SK-N-SH (cell line): ENCODE measurements around the gene SHPK. TPM values are rescaled to one million over a fixed set of nuclear protein-coding genes. Genes with fewer than 3 reads are reported as not detected.

ENCODE experiments used
- CTCF ChIA-PET: fragments of 300-600, 350-600 bp; formaldehyde crosslinking; extraction: SDS; loops from one replicate; lab custom pipeline; 2021; lab: Yijun Ruan, JAX
- POLR2A ChIA-PET: fragments of 350-600 bp; sonication (Branson Sonifier 250); formaldehyde crosslinking; extraction: SDS; loops from one replicate; lab custom pipeline; 2020; ENCODE audit warnings: antibody characterized with exemption, inconsistent platforms; lab: Yijun Ruan, JAX
- DNase-seq: peaks from one replicate; pipeline ENCODE4 v3.0.0; 2012
- H2AFZ ChIP-seq: fragments of 200-600 bp; sonication (generic); 2 replicates; pipeline ENCODE4 v1.8.1; 2016; ENCODE audit warnings: antibody characterized with exemption, mild to moderate bottlenecking, low read depth
- H3F3A ChIP-seq: fragments of 200-600 bp; sonication (generic); replicated peaks from 2 replicates; pipeline ENCODE3; 2016; ENCODE audit warnings: antibody characterized with exemption, mild to moderate bottlenecking; ENCODE audit not compliant: insufficient read depth
- H3K27ac ChIP-seq, 2 experiments: fragments of 200-500 bp in 1 of 2; fragments of 200-600 bp in 1 of 2; sonication (Bioruptor generic) in 1 of 2; sonication (generic), shearing (Covaris generic) in 1 of 2; 2 replicates each; pipeline versions ENCODE4 v1.5.1 to v1.6.1; 2014 to 2016; ENCODE audit warnings: low read depth in 2 of 2, inconsistent platforms in 1 of 2, low read length in 1 of 2, mild to moderate bottlenecking in 1 of 2, mixed read lengths in 1 of 2
- H3K27me3 ChIP-seq: fragments of 200-600 bp; sonication (generic), shearing (Covaris generic); 2 replicates; pipeline ENCODE4 v1.6.1; 2016; ENCODE audit warnings: mixed run types; ENCODE audit not compliant: insufficient read depth
- H3K36me3 ChIP-seq, 2 experiments: fragments of 200-500 bp in 1 of 2; fragments of 200-600 bp in 1 of 2; sonication (Bioruptor generic) in 1 of 2; sonication (generic) in 1 of 2; replicated peaks in 1 of 2; 2 replicates each; pipeline versions ENCODE3 to v1.5.1; 2014 to 2016; ENCODE audit warnings: low read length in 1 of 2, mild to moderate bottlenecking in 1 of 2; ENCODE audit not compliant: insufficient read depth in 2 of 2, control insufficient read depth in 1 of 2
- H3K4me1 ChIP-seq, 2 experiments: fragments of 200-500 bp in 1 of 2; fragments of 200-600 bp in 1 of 2; sonication (Bioruptor generic) in 1 of 2; sonication (generic), shearing (Covaris generic) in 1 of 2; 2 replicates each; pipeline versions ENCODE4 v1.5.1 to v1.6.1; 2014 to 2016; ENCODE audit warnings: low read depth in 1 of 2, low read length in 1 of 2, mixed run types in 1 of 2; ENCODE audit not compliant: insufficient read depth in 2 of 2, control insufficient read depth in 1 of 2
- H3K4me2 ChIP-seq: fragments of 200-600 bp; sonication (generic), shearing (Covaris generic); 2 replicates; pipeline ENCODE4 v1.6.1; 2017; ENCODE audit warnings: mixed run types
- H3K4me3 ChIP-seq, 2 experiments: fragments of 200-500 bp in 1 of 2; fragments of 200-600 bp in 1 of 2; sonication (Bioruptor generic) in 1 of 2; sonication (generic), shearing (Covaris generic) in 1 of 2; 2 replicates each; pipeline versions ENCODE4 v1.5.1 to v1.8.1; 2014 to 2016; ENCODE audit warnings: low read depth in 2 of 2, inconsistent platforms in 1 of 2, low read length in 1 of 2, mild to moderate bottlenecking in 1 of 2, mixed read lengths in 1 of 2, moderate library complexity in 1 of 2
- H3K79me2 ChIP-seq: fragments of 200-600 bp; sonication (generic); 2 replicates; pipeline ENCODE4 v1.8.1; 2017; ENCODE audit warnings: mild to moderate bottlenecking; ENCODE audit not compliant: insufficient read depth
- H3K9ac ChIP-seq: fragments of 200-600 bp; sonication (generic); 2 replicates; pipeline ENCODE4 v1.6.1; 2017; ENCODE audit warnings: mixed run types
- H3K9me2 ChIP-seq: fragments of 200-600 bp; sonication (generic); 2 replicates; pipeline ENCODE4 v1.6.1; 2017; ENCODE audit warnings: mixed run types
- H3K9me3 ChIP-seq: fragments of 200-600 bp; sonication (generic); 2 replicates; pipeline ENCODE4 v1.6.1; 2017; ENCODE audit warnings: mixed run types, mild to moderate bottlenecking, moderate library complexity
- H4K20me1 ChIP-seq: fragments of 200-600 bp; sonication (generic); 2 replicates; pipeline ENCODE4 v1.6.1; 2017; ENCODE audit warnings: mild to moderate bottlenecking, mixed run types; ENCODE audit not compliant: insufficient read depth
- ELF1 ChIP-seq: IDR thresholded peaks from 2 replicates; pipeline ENCODE4 v1.4.0; 2012
- EP300 ChIP-seq, 2 experiments: IDR thresholded peaks; 2 replicates each; pipeline versions ENCODE4 v1.4.0 to v1.6.1; 2012; ENCODE audit warnings: borderline replicate concordance in 1 of 2, low read depth in 1 of 2, low read length in 1 of 2
- GABPA ChIP-seq: IDR thresholded peaks from 2 replicates; pipeline ENCODE4 v1.4.0; 2012; ENCODE audit warnings: low read depth, mild to moderate bottlenecking
- GATA2 ChIP-seq: sonication (generic); formaldehyde crosslinking; IDR thresholded peaks from 2 replicates; pipeline ENCODE4 v1.5.0; 2020; ENCODE audit warnings: mild to moderate bottlenecking, missing genetic modification reagents
- JUND ChIP-seq: IDR thresholded peaks from 2 replicates; pipeline ENCODE4 v1.4.0; 2012
- MEF2A ChIP-seq: IDR thresholded peaks from 2 replicates; pipeline ENCODE4 v1.4.0; 2012; ENCODE audit warnings: low read depth, borderline replicate concordance
- NRF1 ChIP-seq: IDR thresholded peaks from 2 replicates; pipeline ENCODE4 v1.6.1; 2012; ENCODE audit warnings: low read depth, mild to moderate bottlenecking, low read length
- POLR2AphosphoS5 ChIP-seq: IDR thresholded peaks from 2 replicates; pipeline ENCODE4 v1.6.1; 2012; ENCODE audit warnings: low read depth, low read length
- RCOR1 ChIP-seq: fragments of 150-350 bp; IDR thresholded peaks from 2 replicates; pipeline ENCODE4 v1.6.1; 2017; ENCODE audit warnings: antibody characterized with exemption, low read length
- RXRA ChIP-seq: IDR thresholded peaks from 2 replicates; pipeline ENCODE4 v1.4.0; 2012; ENCODE audit warnings: low read depth, mild to moderate bottlenecking, borderline replicate concordance
- SIN3A ChIP-seq: IDR thresholded peaks from 2 replicates; pipeline ENCODE4 v1.6.1; 2012; ENCODE audit warnings: low read depth, mild to moderate bottlenecking, low read length, moderate library complexity, borderline replicate concordance
- TEAD4 ChIP-seq: IDR thresholded peaks from 2 replicates; pipeline ENCODE4 v1.4.0; 2012; ENCODE audit warnings: mild to moderate bottlenecking, borderline replicate concordance; ENCODE audit not compliant: insufficient read depth
- USF2 ChIP-seq: fragments of 150-350 bp; IDR thresholded peaks from 2 replicates; pipeline ENCODE4 v1.6.1; 2017; ENCODE audit warnings: antibody characterized with exemption, low read length, low read depth, borderline replicate concordance
- ZBTB33 ChIP-seq: IDR thresholded peaks from 2 replicates; pipeline ENCODE4 v1.4.0; 2012; ENCODE audit warnings: low read depth, borderline replicate concordance
- WGBS: methylation state at CpG from one replicate; pipeline ENCODE4 v1.1.6; 2017; ENCODE audit warnings: low lambda C conversion rate; 5-methylcytosine and 5-hydroxymethylcytosine counted together
- polyA plus RNA-seq, 3 experiments: library from polyadenylated mRNA; depleted of rRNA; stranded (reverse); fragments of >200 nt; gene quantifications; 2 replicates each; pipeline ENCODE4 v1.2.3, GENCODE V29; 2012
- TF ChIP-seq, protein P1 (sequence below): fragments of 200-600 bp; sonication (generic); IDR thresholded peaks from 2 replicates; pipeline ENCODE4 v1.6.1; 2017; ENCODE audit warnings: antibody characterized with exemption, mild to moderate bottlenecking, moderate library complexity
- TF ChIP-seq, protein P2 (sequence below): IDR thresholded peaks from 2 replicates; pipeline ENCODE4 v1.4.0; 2012; ENCODE audit warnings: low read depth
- TF ChIP-seq, protein P3 (sequence below): IDR thresholded peaks from 2 replicates; pipeline ENCODE4 v1.4.0; 2012; ENCODE audit warnings: low read depth, borderline replicate concordance

SHPK gene
- polyA plus RNA-seq, 1 of the 3 experiments (the other 2 are of a cell fraction): 9.0 TPM

GRCh38 chr17:3645310-3645709 is 9.3 kb upstream of the SHPK start:
- no peak overlapping the region for H3K4me2 ChIP-seq
- no peak overlapping the region for H3K9ac ChIP-seq
- H3K27ac ChIP-seq: no peak overlapping the region
- H3K27me3 ChIP-seq: no peaks in the 10 kb centered on the region
- no peak overlapping the region for H3K4me3 ChIP-seq
- H3K4me1 ChIP-seq: no peaks in the 10 kb centered on the region
- WGBS: 59% methylated on average over 4 of the region's 5 CpGs
- no peak for DNase-seq
- no peaks in the 10 kb centered on the region for H3K9me2 ChIP-seq
- H4K20me1 ChIP-seq: no peaks in the 10 kb centered on the region
- no peaks in the 10 kb centered on the region for H3F3A ChIP-seq
- H3K36me3 ChIP-seq: peaks cover 0 to 8% of the 10 kb centered on the region in 2 experiments
- H3K9me3 ChIP-seq: no peaks in the 10 kb centered on the region
- no peaks in the 10 kb centered on the region for H3K79me2 ChIP-seq
- H2AFZ ChIP-seq: no peak overlapping the region
- TF ChIP-seq ELF1: no peak
- no peak for TF ChIP-seq TEAD4
- no peak for TF ChIP-seq GATA2 (CRISPR knock-in tag)
- TF ChIP-seq JUND: no peak
- TF ChIP-seq SIN3A: no peak
- TF ChIP-seq MEF2A: no peak
- TF ChIP-seq RXRA: no peak
- no peak for TF ChIP-seq POLR2AphosphoS5
- TF ChIP-seq USF2: no peak
- POLR2A ChIA-PET: no interaction called here
- CTCF ChIA-PET: interaction anchor here (1.2 to 1.3 kb wide), 2 partner anchors 43 to 597 kb away, joined by 4 to 6 read pairs; no protein-coding TSS in a partner anchor

DNA sequence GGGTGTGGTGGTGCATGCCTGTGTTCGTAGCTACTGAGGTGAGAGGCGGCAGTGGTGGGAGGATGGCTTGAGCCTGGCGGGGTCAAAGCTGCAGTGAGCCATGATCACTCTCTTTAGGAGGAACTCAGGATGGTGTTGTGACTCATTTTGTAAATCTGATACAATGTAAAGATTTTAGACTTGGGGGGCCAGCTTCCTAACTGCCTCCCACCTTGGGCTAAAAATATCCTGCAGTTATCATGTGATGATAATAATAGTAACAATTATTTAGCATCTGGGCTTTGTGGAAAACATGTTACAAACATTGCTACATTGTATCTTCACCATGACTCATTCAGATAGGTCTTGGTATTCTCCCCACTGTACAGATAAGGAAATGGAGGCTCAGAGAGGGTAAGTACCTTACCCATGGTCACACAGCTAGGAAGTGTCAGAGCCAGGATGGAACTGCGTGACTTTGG is 7.9 kb upstream of the SHPK start:
- no peak overlapping the region for H3K4me2 ChIP-seq
- no peak overlapping the region for H3K4me3 ChIP-seq
- TF ChIP-seq RCOR1: no peak
- no peak for TF ChIP-seq ELF1
- TF ChIP-seq, protein P1, sequence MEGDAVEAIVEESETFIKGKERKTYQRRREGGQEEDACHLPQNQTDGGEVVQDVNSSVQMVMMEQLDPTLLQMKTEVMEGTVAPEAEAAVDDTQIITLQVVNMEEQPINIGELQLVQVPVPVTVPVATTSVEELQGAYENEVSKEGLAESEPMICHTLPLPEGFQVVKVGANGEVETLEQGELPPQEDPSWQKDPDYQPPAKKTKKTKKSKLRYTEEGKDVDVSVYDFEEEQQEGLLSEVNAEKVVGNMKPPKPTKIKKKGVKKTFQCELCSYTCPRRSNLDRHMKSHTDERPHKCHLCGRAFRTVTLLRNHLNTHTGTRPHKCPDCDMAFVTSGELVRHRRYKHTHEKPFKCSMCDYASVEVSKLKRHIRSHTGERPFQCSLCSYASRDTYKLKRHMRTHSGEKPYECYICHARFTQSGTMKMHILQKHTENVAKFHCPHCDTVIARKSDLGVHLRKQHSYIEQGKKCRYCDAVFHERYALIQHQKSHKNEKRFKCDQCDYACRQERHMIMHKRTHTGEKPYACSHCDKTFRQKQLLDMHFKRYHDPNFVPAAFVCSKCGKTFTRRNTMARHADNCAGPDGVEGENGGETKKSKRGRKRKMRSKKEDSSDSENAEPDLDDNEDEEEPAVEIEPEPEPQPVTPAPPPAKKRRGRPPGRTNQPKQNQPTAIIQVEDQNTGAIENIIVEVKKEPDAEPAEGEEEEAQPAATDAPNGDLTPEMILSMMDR: no peak
- TF ChIP-seq, protein P2, sequence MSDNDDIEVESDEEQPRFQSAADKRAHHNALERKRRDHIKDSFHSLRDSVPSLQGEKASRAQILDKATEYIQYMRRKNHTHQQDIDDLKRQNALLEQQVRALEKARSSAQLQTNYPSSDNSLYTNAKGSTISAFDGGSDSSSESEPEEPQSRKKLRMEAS: no peak
- no peak for TF ChIP-seq GABPA
- no peak for TF ChIP-seq EP300 (IDR thresholded peaks at IDR 0.05; ENCODE audit: borderline replicate concordance in 1 of 2, low read depth in 1 of 2, low read length in 1 of 2)
- no peak for TF ChIP-seq USF2
- TF ChIP-seq ZBTB33: no peak
- TF ChIP-seq, protein P3, sequence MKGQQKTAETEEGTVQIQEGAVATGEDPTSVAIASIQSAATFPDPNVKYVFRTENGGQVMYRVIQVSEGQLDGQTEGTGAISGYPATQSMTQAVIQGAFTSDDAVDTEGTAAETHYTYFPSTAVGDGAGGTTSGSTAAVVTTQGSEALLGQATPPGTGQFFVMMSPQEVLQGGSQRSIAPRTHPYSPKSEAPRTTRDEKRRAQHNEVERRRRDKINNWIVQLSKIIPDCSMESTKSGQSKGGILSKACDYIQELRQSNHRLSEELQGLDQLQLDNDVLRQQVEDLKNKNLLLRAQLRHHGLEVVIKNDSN: no peak
- TF ChIP-seq NRF1: no peak
- no peak for TF ChIP-seq MEF2A
- no peak for TF ChIP-seq TEAD4
- H3K9me3 ChIP-seq: no peaks in the 10 kb centered on the region
- H3K9ac ChIP-seq: no peak overlapping the region
- no peaks in the 10 kb centered on the region for H3F3A ChIP-seq
- H4K20me1 ChIP-seq: no peaks in the 10 kb centered on the region
- WGBS: 91% methylated on average over 4 of the region's 4 CpGs
- no peaks in the 10 kb centered on the region for H3K9me2 ChIP-seq
- POLR2A ChIA-PET: no interaction called here
- H3K36me3 ChIP-seq: no peaks in the 10 kb centered on the region
- no peaks in the 10 kb centered on the region for H3K27me3 ChIP-seq
- H3K4me1 ChIP-seq: no peaks in the 10 kb centered on the region; a peak in 1 of 4 replicates
- CTCF ChIA-PET: no interaction called here
- no peak for DNase-seq
- H2AFZ ChIP-seq: no peak overlapping the region
- H3K27ac ChIP-seq: no peak overlapping the region
- H3K79me2 ChIP-seq: no peaks in the 10 kb centered on the region
